GM12878 (cell line): ENCODE results near the gene SLC6A9. TPM values are rescaled to one million over a fixed set of nuclear protein-coding genes. Genes with fewer than 3 reads are reported as not detected.

Experiments
- ATAC-seq: fragments of 200-7000 bp; cut with Tn5 transposase; 3 replicates; pipeline ENCODE4 v1.9.1; 2020; ENCODE audit warnings: mild to moderate bottlenecking, moderate library complexity
- BruUV-seq: library from RNA; stranded (reverse); fragments of 400-500 nt; replicated peaks from 2 replicates; lab custom pipeline; 2021; lab: Mats Ljungman, UMichigan
- CTCF ChIA-PET: fragments of 300-600 bp; sonication (Branson Sonifier 250); formaldehyde crosslinking; extraction: SDS; loops from one replicate; lab custom pipeline; 2021; ENCODE audit warnings: inconsistent platforms; lab: Yijun Ruan, JAX
- POLR2A ChIA-PET: fragments of 350-600 bp; formaldehyde crosslinking; extraction: SDS; loops from one replicate; lab custom pipeline; 2021; ENCODE audit warnings: inconsistent platforms; lab: Charles Lee
- RAD21 ChIA-PET: fragments of 300-600 bp; sonication (Branson Sonifier 250); formaldehyde crosslinking; loops from one replicate; lab custom pipeline; 2023; ENCODE audit warnings: antibody characterized with exemption; ENCODE audit not compliant: unreplicated experiment; lab: Charles Lee
- SMC1A ChIA-PET: fragments of 300-600 bp; sonication (Branson Sonifier 250); formaldehyde crosslinking; loops from one replicate; lab custom pipeline; 2023; ENCODE audit not compliant: unreplicated experiment, uncharacterized antibody; lab: Charles Lee
- DNase-seq: peaks from one replicate; pipeline ENCODE4 v3.0.0-alpha.2; 2011; ENCODE audit warnings: low read depth, low spot score
- FAIRE-seq: peaks from 3 replicates; lab custom pipeline; 2011; peaks lifted over from hg19 to GRCh38; lab: Jason Lieb, UNC
- H2AFZ ChIP-seq: 2 replicates; pipeline ENCODE4 v1.6.0; 2011; ENCODE audit warnings: low read depth, low read length, control low read depth; ENCODE audit not compliant: control insufficient read depth
- H3K27ac ChIP-seq: 2 replicates; pipeline ENCODE4 v1.5.1; 2011; ENCODE audit warnings: control low read depth; ENCODE audit not compliant: control insufficient read depth, insufficient read depth
- H3K27me3 ChIP-seq, 2 experiments: replicated peaks in 1 of 2; 2 replicates each; pipeline versions ENCODE4 v1.6.0 to v1.6.1; 2011; ENCODE audit warnings: low read length in 1 of 2; ENCODE audit not compliant: control insufficient read depth in 2 of 2, insufficient read depth in 2 of 2
- H3K36me3 ChIP-seq, 2 experiments: 2 replicates each; pipeline ENCODE4 v1.5.1; 2011; ENCODE audit warnings: low read length in 1 of 2; ENCODE audit not compliant: control insufficient read depth in 2 of 2, insufficient read depth in 2 of 2
- H3K4me1 ChIP-seq: 2 replicates; pipeline ENCODE4 v1.6.1; 2011; ENCODE audit warnings: mild to moderate bottlenecking, low read length, moderate library complexity, mixed read lengths; ENCODE audit not compliant: control insufficient read depth, insufficient read depth
- H3K4me2 ChIP-seq: 2 replicates; pipeline ENCODE4 v1.6.0; 2011; ENCODE audit warnings: control low read depth; ENCODE audit not compliant: control insufficient read depth, insufficient read depth
- H3K4me3 ChIP-seq: fragments of 200-600 bp; sonication (generic); 2 replicates; pipeline ENCODE4 v1.5.1; 2016
- H3K79me2 ChIP-seq: 2 replicates; pipeline ENCODE4 v1.6.0; 2011; ENCODE audit warnings: low read length; ENCODE audit not compliant: control insufficient read depth, insufficient read depth
- H3K9ac ChIP-seq: 2 replicates; pipeline ENCODE4 v1.8.0; 2011; ENCODE audit warnings: low read length, control low read depth, mixed read lengths; ENCODE audit not compliant: control insufficient read depth, insufficient read depth
- H3K9me3 ChIP-seq: replicated peaks from 3 replicates; pipeline ENCODE4 v1.5.1; 2011; ENCODE audit warnings: mild to moderate bottlenecking, low read length; ENCODE audit not compliant: control insufficient read depth, insufficient read depth
- H4K20me1 ChIP-seq: 2 replicates; pipeline ENCODE4 v1.6.0; 2011; ENCODE audit not compliant: control insufficient read depth, insufficient read depth
- BACH1 ChIP-seq: fragments of 450-650 bp; IDR thresholded peaks from 2 replicates; pipeline ENCODE4 v1.6.1; 2017; ENCODE audit warnings: mild to moderate bottlenecking, borderline replicate concordance
- CREM ChIP-seq: IDR thresholded peaks from 2 replicates; pipeline ENCODE4 v1.6.1; 2014; ENCODE audit warnings: antibody characterized with exemption, low read depth
- HDAC2 ChIP-seq: fragments of 200-600 bp; sonication (generic); IDR thresholded peaks from 2 replicates; pipeline ENCODE4 v1.6.1; 2017
- MEF2B ChIP-seq: fragments of 450-650 bp; IDR thresholded peaks from 2 replicates; pipeline ENCODE4 v1.6.1; 2018; ENCODE audit warnings: mild to moderate bottlenecking, moderate library complexity; ENCODE audit not compliant: partially characterized antibody, poor library complexity, severe bottlenecking
- POU2F2 ChIP-seq: IDR thresholded peaks from 3 replicates; pipeline ENCODE4 v1.6.1; 2011; ENCODE audit warnings: low read depth, mild to moderate bottlenecking, low read length, borderline replicate concordance
- SIN3A ChIP-seq: IDR thresholded peaks from 2 replicates; pipeline ENCODE4 v1.6.1; 2012; ENCODE audit warnings: low read depth, low read length, improper control_type of control experiment
- SMC3 ChIP-seq: IDR thresholded peaks from 2 replicates; pipeline ENCODE4 v1.6.1; 2011; ENCODE audit warnings: low read length, improper control_type of control experiment, borderline replicate concordance
- TBL1XR1 ChIP-seq: IDR thresholded peaks from 2 replicates; pipeline ENCODE4 v1.6.1; 2012; ENCODE audit warnings: low read depth, low read length, improper control_type of control experiment
- TCF3 ChIP-seq: IDR thresholded peaks from 2 replicates; pipeline ENCODE4 v1.6.1; 2012; ENCODE audit warnings: low read depth, mild to moderate bottlenecking, low read length, borderline replicate concordance; ENCODE audit not compliant: insufficient read depth
- YBX1 ChIP-seq: fragments of 450-650 bp; IDR thresholded peaks from 2 replicates; pipeline ENCODE4 v1.6.1; 2016; ENCODE audit warnings: antibody characterized with exemption
- WGBS: methylation state at CpG from one replicate; pipeline ENCODE4 v1.1.6; 2016; ENCODE audit warnings: low lambda C conversion rate; ENCODE audit not compliant: insufficient replicate concordance, insufficient coverage; ENCODE audit errors: missing lambda C conversion rate; 5-methylcytosine and 5-hydroxymethylcytosine counted together
- in situ Hi-C: fragments of 300-500 bp; cut with MboI; formaldehyde crosslinking; loops from 9 replicates; pipeline ENCODE4 v1.14.3; 2018; ENCODE audit warnings: mixed read lengths
- intact Hi-C: fragments of 100-400 bp; cut with micrococcal nuclease; formaldehyde crosslinking; loops from one replicate; pipeline ENCODE4 v1.14.2; 2022; ENCODE audit not compliant: unreplicated experiment
- polyA plus RNA-seq, 11 experiments: library from polyadenylated mRNA; depleted of rRNA in 4 of 11; unstranded in 6 of 11; stranded (reverse) in 5 of 11; fragments of >200 nt; fragmentation: Nextera tagmentation in 4 of 11; fragmentation: Illumina TruSeq in 1 of 11; extraction: Ambion mirVana in 4 of 11; extraction: Trizol in 1 of 11; gene quantifications; 1 replicate in 1 of 11; 2 replicates in 10 of 11; pipeline versions ENCODE4 v1.2.1 to v1.2.3, GENCODE V29; 2011 to 2016; ENCODE audit warnings: inconsistent platforms in 2 of 11, missing spikeins in 2 of 11, low read depth in 1 of 11
- total RNA-seq, 4 experiments: library from RNA; depleted of rRNA in 3 of 4; stranded (reverse); fragments of >200 nt in 3 of 4; fragmentation: Illumina TruSeq in 1 of 4; extraction: Trizol in 1 of 4; gene quantifications; 2 replicates each; pipeline versions ENCODE4 v1.2.1 to v1.2.3, GENCODE V29; 2013 to 2021
- TF ChIP-seq, protein P1 (sequence below): fragments of 450-650 bp; IDR thresholded peaks from 2 replicates; pipeline ENCODE4 v1.6.1; 2018; ENCODE audit warnings: mild to moderate bottlenecking, low read depth, moderate library complexity; ENCODE audit not compliant: partially characterized antibody
- TF ChIP-seq, protein P2 (sequence below): IDR thresholded peaks from 2 replicates; pipeline ENCODE4 v1.6.1; 2011; ENCODE audit warnings: low read depth, low read length, improper control_type of control experiment, borderline replicate concordance

SLC6A9 gene
- total and polyA plus RNA-seq, 10 of the 15 experiments (the other 5 are each of a cell fraction or from before 2014, with no cell fraction given): 0.02 to 2.0 (median 0.63) TPM

DNA sequence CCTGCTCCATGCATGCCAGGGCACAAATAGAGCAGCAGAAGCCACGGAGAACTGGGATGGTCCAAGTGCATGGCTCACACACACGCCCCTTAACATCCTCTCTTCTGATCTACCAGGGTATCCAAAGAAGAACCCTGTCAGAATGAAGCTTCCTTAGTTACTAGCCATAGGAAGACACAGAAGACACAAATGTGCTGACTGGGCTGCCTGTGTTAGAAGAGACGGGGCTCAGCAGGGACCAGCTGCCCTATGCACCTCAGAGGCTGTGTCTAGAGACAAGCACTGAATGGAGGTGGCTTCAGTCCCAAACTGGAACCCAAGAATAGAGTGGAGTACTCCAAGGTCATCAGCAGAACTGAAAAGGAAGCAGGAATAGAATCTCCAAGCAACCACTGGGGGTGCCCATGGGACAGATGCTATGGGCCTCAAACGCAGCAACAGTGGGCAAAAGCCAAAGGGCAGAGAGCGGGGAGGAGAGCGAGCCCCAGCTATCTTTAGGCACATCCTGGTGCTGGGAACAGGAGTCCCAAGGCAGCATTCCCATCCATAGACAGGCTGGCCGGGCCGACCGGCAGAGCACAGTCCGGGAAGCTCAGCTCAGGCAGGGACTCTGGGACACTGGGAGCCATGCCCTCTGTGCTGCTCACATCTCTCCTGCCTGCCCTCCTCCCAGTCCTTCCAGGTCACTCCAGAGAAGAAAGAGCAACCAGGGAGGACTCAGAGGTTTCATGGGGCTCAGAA lies 9.5 kb downstream of the SLC6A9 start:
- intact Hi-C loops (no loop called here), in situ Hi-C loops (no loop called here)
- TF ChIP-seq, protein P1, sequence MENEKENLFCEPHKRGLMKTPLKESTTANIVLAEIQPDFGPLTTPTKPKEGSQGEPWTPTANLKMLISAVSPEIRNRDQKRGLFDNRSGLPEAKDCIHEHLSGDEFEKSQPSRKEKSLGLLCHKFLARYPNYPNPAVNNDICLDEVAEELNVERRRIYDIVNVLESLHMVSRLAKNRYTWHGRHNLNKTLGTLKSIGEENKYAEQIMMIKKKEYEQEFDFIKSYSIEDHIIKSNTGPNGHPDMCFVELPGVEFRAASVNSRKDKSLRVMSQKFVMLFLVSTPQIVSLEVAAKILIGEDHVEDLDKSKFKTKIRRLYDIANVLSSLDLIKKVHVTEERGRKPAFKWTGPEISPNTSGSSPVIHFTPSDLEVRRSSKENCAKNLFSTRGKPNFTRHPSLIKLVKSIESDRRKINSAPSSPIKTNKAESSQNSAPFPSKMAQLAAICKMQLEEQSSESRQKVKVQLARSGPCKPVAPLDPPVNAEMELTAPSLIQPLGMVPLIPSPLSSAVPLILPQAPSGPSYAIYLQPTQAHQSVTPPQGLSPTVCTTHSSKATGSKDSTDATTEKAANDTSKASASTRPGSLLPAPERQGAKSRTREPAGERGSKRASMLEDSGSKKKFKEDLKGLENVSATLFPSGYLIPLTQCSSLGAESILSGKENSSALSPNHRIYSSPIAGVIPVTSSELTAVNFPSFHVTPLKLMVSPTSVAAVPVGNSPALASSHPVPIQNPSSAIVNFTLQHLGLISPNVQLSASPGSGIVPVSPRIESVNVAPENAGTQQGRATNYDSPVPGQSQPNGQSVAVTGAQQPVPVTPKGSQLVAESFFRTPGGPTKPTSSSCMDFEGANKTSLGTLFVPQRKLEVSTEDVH: no peak
- TF ChIP-seq YBX1: no peak
- TF ChIP-seq TBL1XR1: no peak
- no peak for TF ChIP-seq TCF3
- TF ChIP-seq HDAC2: no peak
- no peak for TF ChIP-seq SIN3A
- no peak for TF ChIP-seq CREM
- TF ChIP-seq MEF2B: no peak
- TF ChIP-seq, protein P2, sequence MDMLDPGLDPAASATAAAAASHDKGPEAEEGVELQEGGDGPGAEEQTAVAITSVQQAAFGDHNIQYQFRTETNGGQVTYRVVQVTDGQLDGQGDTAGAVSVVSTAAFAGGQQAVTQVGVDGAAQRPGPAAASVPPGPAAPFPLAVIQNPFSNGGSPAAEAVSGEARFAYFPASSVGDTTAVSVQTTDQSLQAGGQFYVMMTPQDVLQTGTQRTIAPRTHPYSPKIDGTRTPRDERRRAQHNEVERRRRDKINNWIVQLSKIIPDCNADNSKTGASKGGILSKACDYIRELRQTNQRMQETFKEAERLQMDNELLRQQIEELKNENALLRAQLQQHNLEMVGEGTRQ: no peak
- TF ChIP-seq SMC3: no peak
- no peak for TF ChIP-seq BACH1
- TF ChIP-seq POU2F2: no peak
- 55% methylated on average over 10 of the region's 10 CpGs for WGBS
- POLR2A ChIA-PET: interaction anchor here (0.6 to 0.8 kb wide), 2 partner anchors 19 to 46 kb away, joined by 3 read pairs; no protein-coding TSS in a partner anchor
- BruUV-seq: no TSS peak
- no peak overlapping the region for H3K4me3 ChIP-seq
- FAIRE-seq (no peak), ATAC-seq (no peak), DNase-seq (no peak)
- H3K4me2 ChIP-seq: no peak overlapping the region
- RAD21 ChIA-PET: interaction anchor here (1.0 kb wide), 1 partner anchor 15 kb away, joined by 3 read pairs; no protein-coding TSS in a partner anchor
- no peaks in the 10 kb centered on the region for H3K79me2 ChIP-seq
- H2AFZ ChIP-seq: no peak overlapping the region
- H3K27me3 ChIP-seq: no peaks in the 10 kb centered on the region
- H3K4me1 ChIP-seq: peaks cover 4% of the 10 kb centered on the region; the same call in 1 of the 2 replicates
- H4K20me1 ChIP-seq: no peaks in the 10 kb centered on the region
- H3K36me3 ChIP-seq: no peaks in the 10 kb centered on the region
- no peak overlapping the region for H3K9ac ChIP-seq
- CTCF ChIA-PET: interaction anchor here (0.7 to 2.9 kb wide), 4 partner anchors 17 to 410 kb away, joined by 3 to 9 read pairs (median 4); no protein-coding TSS in a partner anchor
- SMC1A ChIA-PET: no interaction called here
- no peak overlapping the region for H3K27ac ChIP-seq
- no peaks in the 10 kb centered on the region for H3K9me3 ChIP-seq
